HG02884 (cell line): Measurements from ENCODE around the gene SIPA1.

Source experiments
- ATAC-seq: cut with Tn5 transposase; IDR thresholded peaks from one replicate; pipeline ENCODE4 v1.9.1; 2021; ENCODE audit warnings: mild to moderate bottlenecking, moderate library complexity; ENCODE audit not compliant: unreplicated experiment

The SIPA1 gene

GRCh38 chr11:65699306-65699705 is 61.4 kb downstream of the SIPA1 start:
- ATAC-seq, result no peak

- ATAC-seq, result no peak
Observed at GRCh38 chr11:65700399-65700798, 62.5 kb downstream of the SIPA1 start.
